ENCODE results near the gene RNF144B.

- TF ChIP-seq FOXP1 (CRISPR knock-in tag; IDR thresholded peaks at IDR 0.05) (no peak), ZNF707 (CRISPR knock-in tag; conservative IDR thresholded peaks at IDR 0.05) (no peak), ARHGAP35 (IDR thresholded peaks at IDR 0.05; ENCODE audit: partially characterized antibody) (no peak), IRF2 (CRISPR knock-in tag; IDR thresholded peaks at IDR 0.05) (no peak), CTCF (IDR thresholded peaks at IDR 0.05 in 2 of 3, conservative IDR thresholded peaks at IDR 0.05 in 1 of 3; ENCODE audit: insufficient read depth in 2 of 3, low read depth in 1 of 3, low read length in 3 of 3) (no peak), SRSF3 (IDR thresholded peaks at IDR 0.05; ENCODE audit: insufficient read depth, low read length) (no peak), ATF7 (IDR thresholded peaks at IDR 0.05) (no peak), CHD4 (IDR thresholded peaks at IDR 0.05; ENCODE audit: insufficient read depth, insufficient replicate concordance, low read depth, low read length, poor library complexity, severe bottlenecking) (no peak), POLR2AphosphoS5 (IDR thresholded peaks at IDR 0.05; ENCODE audit: control insufficient read depth, insufficient read depth, low read depth, low read length) (no peak), ETV5 (CRISPR knock-in tag; IDR thresholded peaks at IDR 0.05; ENCODE audit: low read depth) (no peak), PREB (CRISPR knock-in tag; IDR thresholded peaks at IDR 0.05) (no peak), CBFB (CRISPR knock-in tag; IDR thresholded peaks at IDR 0.05) (no peak), ZNF324 (CRISPR knock-in tag; IDR thresholded peaks at IDR 0.05) (no peak), TCFL5 (CRISPR knock-in tag; conservative IDR thresholded peaks at IDR 0.05) (no peak)
Observed at GRCh38 chr6:18432619-18433018, 45.5 kb downstream of the RNF144B start.

Measured in K562 (cell line).